Cardiac muscle cell (in vitro differentiated cells and primary cell): ENCODE results near the gene ABCF2. TPM values are rescaled to one million over a fixed set of nuclear protein-coding genes. Genes with fewer than 3 reads are reported as not detected.

Source experiments
- DNase-seq, 2 donors: peaks; one replicate each; pipeline versions ENCODE4 v3.0.0 to v3.0.0-alpha.2; 2010 to 2017; ENCODE audit warnings: low read depth in 1 of 2, low spot score in 1 of 2
- H3K27ac ChIP-seq: fragments of 200-600 bp; sonication (generic); 2 replicates; pipeline ENCODE4 v1.5.1; 2016
- H3K27me3 ChIP-seq: fragments of 200-600 bp; sonication (generic); 2 replicates; pipeline ENCODE4 v1.6.0; 2016; ENCODE audit warnings: control low read depth
- H3K36me3 ChIP-seq: fragments of 200-600 bp; sonication (generic); 2 replicates; pipeline ENCODE4 v1.5.1; 2016; ENCODE audit warnings: control low read depth
- H3K4me1 ChIP-seq: fragments of 200-600 bp; sonication (generic); 2 replicates; pipeline ENCODE4 v1.8.1; 2017; ENCODE audit warnings: low read depth, mild to moderate bottlenecking, mixed run types
- H3K4me3 ChIP-seq: fragments of 200-600 bp; sonication (generic); 2 replicates; pipeline ENCODE4 v1.5.1; 2016; ENCODE audit warnings: mild to moderate bottlenecking
- H3K9me3 ChIP-seq: fragments of 200-600 bp; sonication (generic); 2 replicates; pipeline ENCODE4 v1.5.1; 2017; ENCODE audit warnings: low read depth, mild to moderate bottlenecking, control low read depth
- CTCF ChIP-seq: IDR thresholded peaks from 2 replicates; pipeline ENCODE4 v1.5.1; 2012; ENCODE audit warnings: low read depth, mild to moderate bottlenecking, low read length
- polyA plus RNA-seq: library from polyadenylated mRNA; unstranded; fragments of >200 nt; fragmentation: Nextera tagmentation; extraction: Ambion mirVana; gene quantifications from 2 replicates; pipeline ENCODE4 v1.2.1, GENCODE V29; 2016
- total RNA-seq: library from RNA; depleted of rRNA; stranded (reverse); fragments of >200 nt; gene quantifications from 2 replicates; pipeline ENCODE4 v1.2.3, GENCODE V29; 2016

The ABCF2 gene
- total and polyA plus RNA-seq, 2 experiments from 2014 or later, result 32.7 to 34.3 TPM

- H3K27me3 ChIP-seq, result peaks cover 6% of the 10 kb centered on the region
- no peak for TF ChIP-seq CTCF
- H3K9me3 ChIP-seq, result no peaks in the 10 kb centered on the region
- no peak for DNase-seq
- no peaks in the 10 kb centered on the region for H3K36me3 ChIP-seq
- no peak overlapping the region for H3K4me3 ChIP-seq
- H3K27ac ChIP-seq, result no peak overlapping the region
- peaks cover 12% of the 10 kb centered on the region for H3K4me1 ChIP-seq
These were observed 41.0 kb downstream of the ABCF2 start for GRCh38 chr7:151185762-151186639.

GRCh38 chr7:151181011-151181431 lies 46.0 kb downstream of the ABCF2 start:
- no peak for DNase-seq
- no peak overlapping the region for H3K27ac ChIP-seq
- H3K4me1 ChIP-seq, result no peaks in the 10 kb centered on the region
- no peak for TF ChIP-seq CTCF
- H3K27me3 ChIP-seq, result peaks cover 18% of the 10 kb centered on the region
- H3K36me3 ChIP-seq, result no peaks in the 10 kb centered on the region
- no peaks in the 10 kb centered on the region for H3K9me3 ChIP-seq
- no peak overlapping the region for H3K4me3 ChIP-seq

- H3K36me3 ChIP-seq, result no peaks in the 10 kb centered on the region
- no peak for DNase-seq
- no peaks in the 10 kb centered on the region for H3K9me3 ChIP-seq
- H3K27me3 ChIP-seq, result peaks cover 29% of the 10 kb centered on the region
- no peak overlapping the region for H3K27ac ChIP-seq
- TF ChIP-seq CTCF, result no peak
- no peaks in the 10 kb centered on the region for H3K4me1 ChIP-seq
- H3K4me3 ChIP-seq, result no peak overlapping the region
These were observed 47.1 kb downstream of the ABCF2 start for GRCh38 chr7:151179946-151180345.

GRCh38 chr7:151179287-151179860 lies 47.6 kb downstream of the ABCF2 start:
- TF ChIP-seq CTCF, result no peak
- no peak for DNase-seq
- H3K4me3 ChIP-seq, result no peak overlapping the region
- H3K4me1 ChIP-seq, result no peaks in the 10 kb centered on the region
- H3K9me3 ChIP-seq, result no peaks in the 10 kb centered on the region
- H3K36me3 ChIP-seq, result no peaks in the 10 kb centered on the region
- peaks cover 30% of the 10 kb centered on the region for H3K27me3 ChIP-seq
- no peak overlapping the region for H3K27ac ChIP-seq

GRCh38 chr7:151178831-151179230 lies 48.2 kb downstream of the ABCF2 start:
- no peaks in the 10 kb centered on the region for H3K36me3 ChIP-seq
- TF ChIP-seq CTCF, result no peak
- H3K4me3 ChIP-seq, result no peak overlapping the region
- H3K9me3 ChIP-seq, result no peaks in the 10 kb centered on the region
- peaks cover 30% of the 10 kb centered on the region for H3K27me3 ChIP-seq
- DNase-seq, result no peak
- H3K4me1 ChIP-seq, result no peaks in the 10 kb centered on the region
- H3K27ac ChIP-seq, result no peak overlapping the region
